Ectodermal cell (in vitro differentiated cells): Measurements from ENCODE around the gene SDS.

Source experiments
- H3K27ac ChIP-seq: 2 replicates; pipeline ENCODE4 v1.7.0; 2013; ENCODE audit warnings: mild to moderate bottlenecking, low read depth, low read length; ENCODE audit not compliant: insufficient read depth, poor library complexity, severe bottlenecking
- H3K27me3 ChIP-seq: 2 replicates; pipeline ENCODE4 v1.7.0; 2013; ENCODE audit warnings: mild to moderate bottlenecking, low read length; ENCODE audit not compliant: insufficient read depth, control insufficient read depth, poor library complexity, severe bottlenecking
- H3K36me3 ChIP-seq: one replicate; pipeline ENCODE4 v1.7.0; 2013; ENCODE audit warnings: low read length; ENCODE audit not compliant: control insufficient read depth, insufficient read depth
- H3K4me1 ChIP-seq: one replicate; pipeline ENCODE4 v1.7.0; 2013; ENCODE audit warnings: low read length; ENCODE audit not compliant: control insufficient read depth, insufficient read depth
- H3K4me3 ChIP-seq: 2 replicates; pipeline ENCODE4 v1.7.0; 2013; ENCODE audit warnings: low read depth, low read length, control low read depth; ENCODE audit not compliant: insufficient read depth
- H3K9me3 ChIP-seq: 2 replicates; pipeline ENCODE4 v1.7.0; 2013; ENCODE audit warnings: mild to moderate bottlenecking, low read length, moderate library complexity; ENCODE audit not compliant: control insufficient read depth
- WGBS, 2 experiments: methylation state at CpG; one replicate each; pipeline ENCODE4 v1.1.7; 2013; ENCODE audit warnings: missing lambda C conversion rate in 2 of 2; 5-methylcytosine and 5-hydroxymethylcytosine counted together

Gene SDS

DNA sequence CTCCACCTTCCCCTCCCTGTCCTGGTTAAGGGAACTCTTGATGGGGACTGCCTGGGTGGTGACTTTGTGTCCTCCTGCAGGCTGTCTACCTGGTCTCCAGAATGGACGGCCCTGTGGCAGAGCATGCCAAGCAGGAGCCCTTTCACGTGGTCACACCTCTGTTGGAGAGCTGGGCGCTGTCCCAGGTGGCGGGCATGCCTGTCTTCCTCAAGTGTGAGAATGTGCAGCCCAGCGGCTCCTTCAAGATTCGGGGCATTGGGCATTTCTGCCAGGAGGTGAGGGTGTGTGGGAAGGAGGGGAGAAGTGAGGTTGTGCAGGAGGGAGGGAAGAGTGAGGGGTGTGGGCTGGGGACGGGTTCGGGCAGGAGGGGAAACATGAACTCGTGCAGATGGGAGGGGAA lies 24.2 kb upstream of the SDS start:
- WGBS, 2 experiments, result 86 to 91% methylated on average over 9 of the region's 9 CpGs
- H3K27ac ChIP-seq, result no peak overlapping the region
- H3K9me3 ChIP-seq, result no peaks in the 10 kb centered on the region
- H3K4me1 ChIP-seq, result no peaks in the 10 kb centered on the region
- H3K36me3 ChIP-seq, result no peaks in the 10 kb centered on the region
- H3K27me3 ChIP-seq, result no peaks in the 10 kb centered on the region
- no peak overlapping the region for H3K4me3 ChIP-seq

DNA sequence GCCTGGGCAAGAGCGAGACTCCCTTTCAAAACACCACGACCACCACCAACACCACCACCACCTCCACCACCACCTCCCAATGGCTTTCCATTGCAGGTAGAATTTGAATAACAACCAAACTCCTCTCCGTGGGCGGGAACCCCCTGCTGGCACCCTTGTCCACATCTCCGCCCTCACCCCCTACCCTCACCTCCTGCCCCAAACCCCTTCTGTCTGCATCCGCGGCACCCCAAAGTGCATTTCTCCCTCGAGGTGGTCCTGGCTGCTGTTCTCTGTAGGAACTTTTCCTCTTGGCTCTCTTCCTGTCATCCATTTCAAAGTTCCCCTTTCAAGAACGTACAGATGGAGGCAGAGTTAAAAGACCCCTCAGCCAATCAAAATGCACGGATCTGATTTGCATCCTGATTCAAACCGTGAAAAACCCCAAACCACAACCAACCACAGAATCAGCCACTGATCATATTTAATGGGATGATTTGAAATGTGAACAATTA lies 22.3 kb upstream of the SDS start:
- no peak overlapping the region for H3K4me3 ChIP-seq
- WGBS, 2 experiments, result 6 to 10% methylated on average over 9 to 11 of the region's 11 CpGs
- H3K27ac ChIP-seq, result no peak overlapping the region
- H3K27me3 ChIP-seq, result no peaks in the 10 kb centered on the region
- H3K4me1 ChIP-seq, result peaks cover 3% of the 10 kb centered on the region
- H3K9me3 ChIP-seq, result no peaks in the 10 kb centered on the region
- H3K36me3 ChIP-seq, result no peaks in the 10 kb centered on the region

GRCh38 chr12:113424915-113425823 lies 21.5 kb upstream of the SDS start:
- no peaks in the 10 kb centered on the region for H3K27me3 ChIP-seq
- H3K27ac ChIP-seq, result no peak overlapping the region
- WGBS, 2 experiments, result 43 to 46% methylated on average over 20 of the region's 20 CpGs
- peaks cover 3% of the 10 kb centered on the region for H3K4me1 ChIP-seq
- H3K9me3 ChIP-seq, result no peaks in the 10 kb centered on the region
- H3K36me3 ChIP-seq, result no peaks in the 10 kb centered on the region
- no peak overlapping the region for H3K4me3 ChIP-seq

GRCh38 chr12:113424456-113424855 lies 20.8 kb upstream of the SDS start:
- peaks cover 3% of the 10 kb centered on the region for H3K4me1 ChIP-seq
- 92 to 100% methylated on average over 1 of the region's 1 CpG for WGBS, 2 experiments
- H3K27ac ChIP-seq, result no peak overlapping the region
- H3K27me3 ChIP-seq, result no peaks in the 10 kb centered on the region
- no peak overlapping the region for H3K4me3 ChIP-seq
- no peaks in the 10 kb centered on the region for H3K36me3 ChIP-seq
- H3K9me3 ChIP-seq, result no peaks in the 10 kb centered on the region

DNA sequence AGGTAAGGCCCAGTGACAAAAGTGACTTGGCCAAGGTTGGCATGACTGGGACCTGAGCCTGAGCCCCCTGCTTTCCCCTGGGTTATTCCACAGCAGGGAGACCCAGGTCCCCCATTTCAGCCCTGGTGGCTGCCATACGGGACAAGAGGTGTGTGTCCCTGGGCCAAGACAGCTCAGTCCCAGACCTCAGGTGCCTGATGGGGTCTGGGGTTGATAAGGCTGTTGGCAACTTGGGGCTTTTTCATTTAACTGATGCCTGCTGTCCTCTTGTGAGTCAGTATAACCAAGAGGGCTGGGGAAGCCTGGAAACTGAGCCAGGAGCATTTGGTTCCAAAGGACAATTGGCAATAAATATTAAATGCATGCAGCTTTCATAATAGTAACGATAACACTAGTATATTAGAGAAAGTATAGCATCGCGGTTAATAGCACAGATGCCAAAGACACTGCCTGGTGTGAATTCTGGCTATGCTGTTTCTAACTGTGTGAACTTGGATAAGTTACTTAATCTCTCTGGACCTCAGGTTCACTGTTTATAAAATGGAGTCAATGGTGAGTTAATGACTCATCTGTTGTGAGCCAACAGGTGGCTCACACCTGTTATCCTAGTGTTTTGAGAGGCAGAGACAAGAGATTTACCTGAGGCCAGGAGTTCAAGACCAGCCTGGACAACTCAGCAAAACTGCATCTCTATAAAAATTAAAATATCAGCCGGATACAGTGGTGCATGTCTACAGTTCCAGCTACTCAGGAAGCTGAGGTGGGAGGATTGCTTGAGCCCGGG lies 19.4 kb upstream of the SDS start:
- 94 to 95% methylated on average over 6 of the region's 6 CpGs for WGBS, 2 experiments
- H3K27me3 ChIP-seq, result no peaks in the 10 kb centered on the region
- peak overlapping the region; percentile 33 for H3K4me3 ChIP-seq
- H3K27ac ChIP-seq, result no peak overlapping the region
- H3K36me3 ChIP-seq, result no peaks in the 10 kb centered on the region
- H3K4me1 ChIP-seq, result peaks cover 3% of the 10 kb centered on the region
- no peaks in the 10 kb centered on the region for H3K9me3 ChIP-seq

- H3K4me3 ChIP-seq, result peak within 1 kb of the TSS; percentile 33
- H3K27me3 ChIP-seq, result no peaks in the 10 kb centered on the region
- no peaks in the 10 kb centered on the region for H3K9me3 ChIP-seq
- WGBS, 2 experiments, result 46 to 50% methylated on average over 13 of the region's 13 CpGs
- H3K36me3 ChIP-seq, result no peaks in the 10 kb centered on the region
- peaks cover 3% of the 10 kb centered on the region for H3K4me1 ChIP-seq
- peak within 1 kb of the TSS; percentile 69 for H3K27ac ChIP-seq
Measured at GRCh38 chr12:113422030-113422885, 18.6 kb upstream of the SDS start, which contains the start of gene SDSL. Gene SDSL (plus strand): TSS chr12:113422380. CDS start chr12:113427983, 5,603 bp downstream.

- Histone ChIP-seq H3K27ac (no peak overlapping the region), H3K4me3 (no peak overlapping the region), H3K9me3 (no peaks in the 10 kb centered on the region), H3K4me1 (peaks cover 3% of the 10 kb centered on the region), H3K27me3 (no peaks in the 10 kb centered on the region), H3K36me3 (no peaks in the 10 kb centered on the region)
- WGBS, 2 experiments, result 93 to 96% methylated on average over 2 of the region's 2 CpGs
Measured at GRCh38 chr12:113420996-113421595, 17.4 kb upstream of the SDS start.

DNA sequence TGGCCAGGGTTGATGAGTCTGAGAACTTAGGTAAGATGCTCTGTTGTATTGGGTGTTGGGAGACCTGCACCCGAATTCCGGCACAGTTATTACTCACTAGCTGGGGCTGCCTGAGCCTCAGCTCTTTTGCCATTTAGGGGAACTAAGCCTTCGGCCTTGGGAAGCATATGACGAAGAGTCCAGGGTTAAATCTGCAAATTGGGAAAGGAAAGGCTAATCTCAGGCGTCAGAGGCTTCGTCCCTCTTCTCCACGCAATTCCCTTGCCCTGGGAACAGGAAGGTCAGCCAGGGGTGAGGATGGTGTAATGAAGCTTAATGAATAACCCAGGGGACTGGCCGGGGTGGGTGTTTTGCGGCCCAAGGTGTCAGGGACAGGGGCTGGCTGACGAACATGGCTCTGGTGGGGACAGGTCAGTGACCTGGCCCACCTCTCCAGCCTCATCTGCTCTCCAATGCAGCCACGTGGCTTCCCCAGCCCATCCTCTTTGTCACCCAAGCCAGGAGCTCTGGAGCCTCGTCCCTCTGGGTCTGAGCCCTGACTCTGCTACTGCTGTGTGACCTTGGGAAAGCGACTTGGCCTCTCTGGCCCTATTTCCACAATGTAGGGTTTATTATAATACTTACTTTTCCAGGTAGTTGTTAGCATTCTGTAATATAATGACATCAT lies 14.7 kb upstream of the SDS start:
- Histone ChIP-seq H3K4me1 (peaks cover 3% of the 10 kb centered on the region), H3K27me3 (no peaks in the 10 kb centered on the region), H3K9me3 (no peaks in the 10 kb centered on the region), H3K27ac (no peak overlapping the region), H3K4me3 (no peak overlapping the region), H3K36me3 (no peaks in the 10 kb centered on the region)
- WGBS, 2 experiments, result 86 to 87% methylated on average over 13 of the region's 13 CpGs

DNA sequence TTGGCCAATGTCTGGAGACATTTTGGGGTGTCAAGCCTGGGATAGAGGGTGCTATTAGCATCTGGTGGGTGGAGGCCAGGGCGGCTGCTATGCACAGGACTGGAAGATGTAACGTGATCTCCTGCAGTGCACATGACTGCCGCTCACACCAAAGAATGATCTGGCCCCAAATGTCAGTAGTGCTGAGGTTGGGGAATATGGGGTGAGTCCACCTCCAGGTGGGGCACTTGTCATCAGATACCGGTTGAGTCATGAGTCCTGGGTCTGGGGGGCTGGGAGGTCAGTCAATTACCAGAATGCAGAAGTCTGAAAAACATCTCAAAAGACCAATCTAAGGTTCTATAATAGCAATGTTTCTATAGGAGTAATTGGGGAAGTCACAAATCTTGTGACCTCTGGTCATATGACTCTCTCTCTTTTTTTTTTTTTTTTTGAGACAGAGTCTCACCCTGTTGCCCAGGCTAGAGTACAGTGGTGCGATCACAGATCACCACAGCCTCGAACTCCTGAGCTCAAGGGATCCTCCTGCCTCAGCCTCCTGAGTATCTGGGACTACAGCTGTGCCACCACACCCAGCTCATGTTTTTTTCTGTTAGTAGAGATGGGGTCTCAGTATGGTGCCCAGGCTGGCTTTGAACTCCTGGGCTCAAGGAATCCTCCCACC lies 12.5 kb upstream of the SDS start:
- Histone ChIP-seq H3K36me3 (no peaks in the 10 kb centered on the region), H3K9me3 (no peaks in the 10 kb centered on the region), H3K4me1 (no peaks in the 10 kb centered on the region), H3K27ac (no peak overlapping the region), H3K27me3 (no peaks in the 10 kb centered on the region), H3K4me3 (no peak overlapping the region)
- WGBS, 2 experiments, result 78 to 80% methylated on average over 6 of the region's 6 CpGs
